Bone marrow (tissue), 2 donors: ENCODE data around the gene ERP44.
A peak's percentile ranks its signal among the peaks of the same experiment; 100 is the strongest.
"Not testable (repeated sequence)": the region's sequence is repeated elsewhere in the genome, so short reads cannot be mapped to it uniquely, and the experiment has no call there.

ENCODE experiments used
- DNase-seq, 2 donors: peaks; one replicate each; lab custom pipeline; 2025; lab: John Stamatoyannopoulos, UW

The ERP44 gene

DNA sequence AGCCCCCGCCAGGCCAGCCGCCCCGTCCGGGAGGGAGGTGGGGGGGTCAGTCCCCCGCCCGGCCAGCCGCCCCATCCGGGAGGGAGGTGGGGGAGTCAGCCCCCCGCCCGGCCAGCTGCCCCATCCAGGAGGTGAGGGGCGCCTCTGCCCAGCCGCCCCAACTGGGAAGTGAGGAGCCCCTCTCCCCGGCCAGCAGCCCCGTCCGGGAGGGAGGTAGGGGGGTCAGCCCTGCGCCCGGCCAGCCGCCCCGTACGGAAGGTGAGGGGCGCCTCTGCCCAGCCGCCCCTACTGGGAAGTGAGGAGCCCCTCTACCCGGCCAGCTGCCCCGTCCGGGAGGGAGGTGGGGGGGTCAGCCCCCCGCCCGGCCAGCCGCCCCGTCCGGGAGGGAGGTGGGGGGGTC, 30.8 kb downstream of the ERP44 start:
- not testable (repeated sequence) for DNase-seq

- peak in 1 of 2 donors; percentile 20 for DNase-seq
Measured at GRCh38 chr9:100066539-100066938, 32.3 kb downstream of the ERP44 start.

DNA sequence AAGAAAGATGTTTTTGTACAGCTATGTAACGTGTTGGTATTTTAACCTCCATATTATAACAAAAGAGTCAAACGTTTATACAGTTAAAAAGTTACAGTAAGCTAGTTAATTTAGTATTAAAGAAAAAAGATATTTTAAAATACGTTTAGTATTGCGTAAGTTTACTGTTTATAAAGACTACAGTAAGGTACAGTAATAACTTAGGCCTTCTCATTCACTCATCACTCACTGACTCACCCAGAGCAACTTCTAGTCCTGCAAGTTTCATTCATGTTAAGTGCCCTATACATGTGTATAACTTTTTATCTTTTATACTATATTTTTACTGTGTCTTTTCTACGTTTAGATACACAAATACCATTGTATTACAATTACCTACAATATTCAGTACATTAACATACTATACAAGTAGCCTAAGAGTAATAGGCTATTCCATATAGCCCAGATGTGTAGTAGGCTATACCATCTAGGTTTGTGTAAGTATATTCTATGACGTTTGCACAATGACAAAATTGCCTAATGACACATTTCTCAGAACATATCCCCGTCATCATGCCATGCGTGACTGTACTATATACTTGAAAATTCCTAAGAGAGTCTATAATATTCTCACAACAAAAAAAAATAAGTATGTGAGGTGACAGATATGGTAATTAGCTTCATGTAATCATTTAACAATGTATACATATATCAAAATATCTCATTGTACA, 33.8 kb downstream of the ERP44 start:
- no peak for DNase-seq

DNA sequence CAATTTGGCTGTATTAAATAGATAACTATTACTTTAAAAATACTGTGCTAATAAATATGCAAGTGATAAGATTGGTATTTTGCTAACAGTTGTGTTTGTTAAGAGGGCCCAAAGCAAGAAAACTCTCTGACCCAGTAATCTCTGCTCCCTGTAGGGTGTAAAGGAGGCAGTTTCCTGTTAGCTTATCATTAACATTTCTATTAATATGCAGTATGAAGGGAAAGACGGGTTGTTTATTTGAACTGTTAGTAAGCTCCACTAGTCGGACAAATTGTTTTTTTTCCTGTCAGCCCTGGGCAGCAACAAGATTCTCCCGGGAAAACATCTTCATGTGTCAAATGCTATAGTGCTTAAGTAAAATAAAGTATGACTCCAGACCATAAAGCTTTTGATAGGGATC, 35.6 kb downstream of the ERP44 start:
- DNase-seq, result no peak

GRCh38 chr9:100062683-100063082, 36.1 kb downstream of the ERP44 start:
- DNase-seq, result not testable (repeated sequence)

- no peak for DNase-seq
Measured at GRCh38 chr9:100058699-100059579, 39.9 kb downstream of the ERP44 start.

DNA sequence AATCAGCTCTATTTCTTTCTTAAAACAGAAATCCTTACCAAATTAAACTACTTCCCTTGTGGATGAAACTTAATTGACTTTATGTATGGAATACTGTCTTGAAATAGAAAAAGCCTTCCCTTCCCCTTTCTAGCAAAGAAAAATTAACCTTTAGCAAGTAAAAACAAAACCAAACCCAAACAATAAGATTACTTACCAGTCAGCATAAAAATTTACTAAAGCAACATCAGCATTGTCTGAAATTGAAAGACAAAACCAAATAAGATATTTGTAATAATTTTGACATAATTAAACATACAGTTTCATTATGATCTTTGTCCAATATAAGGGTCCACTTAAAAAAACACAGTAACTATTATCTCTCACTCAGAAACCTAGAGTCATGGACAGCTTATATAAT, 41.2 kb downstream of the ERP44 start:
- DNase-seq, result no peak

DNA sequence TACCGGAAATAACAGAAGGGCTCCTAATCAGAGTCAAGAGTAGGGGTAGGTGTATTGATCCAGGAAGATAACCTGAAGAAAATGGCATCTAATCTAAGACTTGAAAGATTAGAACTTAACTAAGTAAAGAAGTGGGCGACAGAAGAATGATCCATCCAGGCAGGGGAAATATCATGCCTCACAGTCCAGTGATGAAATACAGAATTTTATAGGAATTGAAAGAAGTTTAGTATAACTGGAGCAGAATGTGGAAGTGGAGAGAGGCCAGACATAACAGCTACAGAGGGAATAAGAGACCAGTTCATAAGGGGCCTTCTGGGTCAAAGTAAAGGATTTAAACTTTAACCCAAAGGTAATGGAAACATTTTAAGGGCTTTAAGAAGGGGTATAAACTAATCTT, 42.2 kb downstream of the ERP44 start:
- DNase-seq, result no peak

- DNase-seq, result no peak
Measured at GRCh38 chr9:100052375-100052774, 46.4 kb downstream of the ERP44 start.

DNA sequence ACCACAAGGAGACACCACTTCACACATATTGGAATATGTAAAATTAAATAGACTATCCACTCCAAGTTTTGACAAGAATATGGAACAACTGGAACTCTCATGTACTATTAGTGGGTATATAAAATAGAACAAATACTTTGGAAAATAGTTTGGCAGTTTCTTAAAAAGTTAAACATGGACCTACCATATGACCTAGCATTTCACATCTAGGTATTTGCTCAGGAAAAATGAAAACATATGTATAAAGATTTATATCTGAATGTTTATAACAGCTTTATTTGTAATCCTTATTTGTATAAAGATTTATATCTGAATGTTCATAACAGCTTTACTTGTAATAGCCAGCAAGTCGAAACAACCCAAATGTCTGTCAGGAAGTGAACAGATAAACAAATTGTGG, 49.2 kb downstream of the ERP44 start:
- no peak for DNase-seq

DNA sequence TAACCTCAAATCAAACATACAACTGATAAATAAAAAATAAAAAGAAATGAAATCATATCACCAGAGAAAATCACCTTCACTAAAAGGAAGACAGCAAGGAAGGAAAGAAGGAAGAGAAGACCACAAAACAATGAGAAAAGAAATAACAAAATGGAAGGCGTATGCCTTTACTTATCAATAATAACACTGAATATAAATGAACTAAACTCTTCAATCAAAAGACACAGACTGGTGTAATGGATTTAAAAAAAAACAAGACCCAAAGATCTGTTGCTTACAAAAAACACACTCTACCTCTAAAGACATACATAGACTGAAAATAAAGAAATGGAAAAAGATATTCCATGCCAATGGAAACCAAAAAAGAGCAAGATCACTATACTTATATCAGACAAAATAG, 60.3 kb downstream of the ERP44 start:
- no peak for DNase-seq

- no peak for DNase-seq
Measured at GRCh38 chr9:100033877-100034551, 64.8 kb downstream of the ERP44 start.

- no peak for DNase-seq
Measured at GRCh38 chr9:100030548-100030947, 68.3 kb downstream of the ERP44 start.

GRCh38 chr9:100029251-100029650, 69.5 kb downstream of the ERP44 start:
- no peak for DNase-seq

- peak; percentile 15 to 44 for DNase-seq
Measured at GRCh38 chr9:100028201-100028784, 70.5 kb downstream of the ERP44 start.

DNA sequence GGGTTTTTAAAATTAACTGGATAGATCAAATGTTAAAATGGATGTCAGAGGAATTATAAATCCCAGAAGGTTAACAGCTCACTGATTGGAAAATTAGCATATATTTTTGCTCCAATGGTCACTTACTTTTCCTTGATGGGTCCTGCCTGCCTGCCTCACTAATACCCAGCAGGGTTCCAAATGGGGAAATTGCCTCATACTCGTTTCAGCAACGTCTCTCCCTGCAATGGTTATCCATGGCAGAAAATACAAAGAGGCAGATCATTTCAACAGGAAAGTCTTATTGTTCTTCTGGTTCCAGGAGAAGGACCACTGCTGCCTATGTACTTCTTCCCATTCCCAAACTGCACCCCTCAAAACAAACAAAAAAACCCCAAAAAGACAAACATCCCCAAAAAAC, 71.3 kb downstream of the ERP44 start:
- no peak for DNase-seq

GRCh38 chr9:100021931-100022330, 76.9 kb downstream of the ERP44 start:
- DNase-seq, result no peak

DNA sequence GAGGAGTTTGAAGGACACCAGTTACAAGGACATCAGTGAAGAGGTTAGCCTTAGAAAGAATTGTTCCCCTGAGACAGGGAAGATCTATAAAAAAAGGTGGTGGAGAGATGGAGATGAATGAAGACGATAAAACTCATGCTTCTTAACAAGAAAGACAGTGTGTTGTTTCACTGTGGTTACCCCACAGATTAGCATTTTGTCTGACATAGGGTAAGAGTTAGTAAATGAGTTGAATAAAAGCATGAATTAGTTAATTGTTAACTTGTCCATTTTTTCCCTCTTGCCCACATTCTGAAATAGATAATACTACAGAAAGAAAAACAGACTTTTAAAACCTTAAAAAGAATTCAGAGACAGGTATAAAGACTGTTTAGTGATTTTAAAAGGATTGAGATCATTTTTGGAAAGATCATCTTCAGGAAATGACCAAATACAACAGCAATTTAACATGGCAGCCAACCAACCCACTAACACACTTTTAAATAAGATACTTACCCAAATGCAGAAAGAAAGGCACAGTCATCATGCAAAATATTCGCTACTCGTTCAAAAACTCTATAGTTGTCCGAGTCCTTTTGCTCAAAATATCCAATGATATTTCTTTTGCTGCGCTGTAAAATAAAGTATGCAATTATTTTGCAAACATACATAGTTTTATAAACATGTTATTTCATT, 78.5 kb downstream of the ERP44 start:
- DNase-seq, result no peak

DNA sequence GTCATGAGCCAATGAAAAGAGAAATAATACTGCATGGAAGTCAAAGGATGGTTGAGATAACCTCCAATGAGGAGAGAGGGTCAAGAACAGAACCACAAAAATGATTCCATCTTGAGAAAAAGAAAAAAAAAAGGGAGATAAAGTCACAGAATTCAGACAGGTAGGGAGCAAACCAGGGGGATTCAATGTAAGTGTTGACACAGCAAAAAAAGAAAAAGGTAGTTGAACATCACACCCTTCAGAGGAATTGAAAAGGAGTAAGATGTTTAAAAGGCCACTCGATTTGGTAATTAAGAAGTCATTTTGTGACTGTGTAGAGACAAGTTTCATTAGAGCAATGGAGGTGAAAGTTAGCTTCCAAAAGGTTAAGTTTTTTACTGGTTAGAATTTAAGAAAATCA, 79.3 kb downstream of the ERP44 start:
- no peak for DNase-seq

DNA sequence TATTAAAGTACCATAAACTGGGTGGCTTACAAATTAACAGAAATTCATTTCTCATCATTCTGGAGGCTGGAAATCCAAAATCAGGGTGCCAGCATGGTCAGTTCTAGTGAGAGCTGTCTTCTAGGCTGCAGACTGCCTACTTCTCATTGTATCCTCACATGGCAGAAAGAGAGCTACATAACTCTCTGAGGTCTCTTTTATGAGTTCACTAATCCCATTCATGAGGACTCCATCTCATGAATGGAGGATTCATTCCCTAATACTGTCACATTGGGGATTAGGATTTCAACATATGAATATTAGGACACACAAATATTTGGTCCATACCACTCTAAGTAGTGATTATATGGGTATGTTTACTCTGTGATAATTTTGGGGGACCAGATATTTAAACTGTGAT, 84.0 kb downstream of the ERP44 start:
- no peak for DNase-seq

DNA sequence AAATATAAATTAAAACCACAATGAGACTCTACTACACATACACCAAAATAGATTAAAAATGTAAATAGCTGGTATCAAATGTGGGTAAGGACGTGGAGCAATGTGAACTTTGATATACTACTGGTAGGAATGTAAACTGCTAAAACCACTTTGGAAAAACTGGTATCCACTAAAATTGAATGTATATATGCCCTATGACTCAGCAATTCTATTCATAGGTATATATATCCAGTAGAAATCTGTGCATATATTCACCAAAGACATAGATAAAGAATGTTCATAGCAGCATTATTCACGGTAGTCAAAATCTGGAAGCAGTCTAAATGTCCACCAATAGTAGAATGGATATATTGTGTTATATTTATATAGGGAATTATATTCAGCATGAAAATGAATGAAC, 85.2 kb downstream of the ERP44 start:
- no peak for DNase-seq

DNA sequence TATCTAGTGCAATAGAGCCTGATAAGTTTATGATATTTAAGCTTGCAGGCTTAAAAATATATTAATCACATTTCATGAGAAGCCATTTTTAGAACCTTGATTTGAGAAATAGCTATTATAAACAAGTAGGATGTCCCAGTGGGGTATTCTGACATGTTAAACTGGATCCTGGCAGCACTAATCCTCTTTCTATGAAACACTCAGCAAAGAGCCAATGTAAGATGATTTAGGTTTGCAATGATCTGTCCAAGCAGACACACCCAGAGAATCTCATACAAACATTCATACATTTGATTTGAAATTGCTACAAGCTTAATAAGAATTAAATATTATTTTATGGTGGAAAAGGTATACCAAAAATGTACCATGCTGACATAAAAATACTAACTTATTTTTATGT, 86.5 kb downstream of the ERP44 start:
- DNase-seq, result no peak
